ENCODE data around the gene KCNMA1. TPM values are rescaled to one million over a fixed set of nuclear protein-coding genes. Genes with fewer than 3 reads are reported as not detected.
A peak's percentile ranks its signal among the peaks of the same experiment; 100 is the strongest.

The KCNMA1 gene
- total and polyA plus RNA-seq, 3 donors from 2014 or later = 13.6 to 36.1 (median 24.7) TPM

DNA sequence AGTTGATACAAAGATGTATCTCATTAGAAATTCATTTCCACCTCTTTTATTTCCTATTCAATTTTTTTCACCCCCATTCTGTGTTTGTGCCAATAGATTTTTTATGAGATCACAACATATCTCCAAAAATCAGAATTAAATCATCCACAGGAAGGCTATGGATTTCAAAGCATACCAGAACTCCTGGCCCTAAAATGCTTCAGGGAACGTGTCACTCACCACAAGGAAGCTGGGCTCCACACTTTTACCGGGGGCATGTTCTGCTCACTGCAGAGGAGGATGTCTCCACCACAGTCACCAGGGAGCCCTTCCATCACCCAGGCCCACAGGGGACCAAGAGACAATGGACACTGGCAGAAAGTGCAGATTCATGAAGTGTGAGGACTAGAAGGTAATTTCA lies 456.8 kb downstream of the KCNMA1 start:
- intact Hi-C loops (cut with DNase I; ENCODE audit: low total_unique reads) = no loop called here
- DNase-seq = no peak
- H3K27ac ChIP-seq = no peak overlapping the region

DNA sequence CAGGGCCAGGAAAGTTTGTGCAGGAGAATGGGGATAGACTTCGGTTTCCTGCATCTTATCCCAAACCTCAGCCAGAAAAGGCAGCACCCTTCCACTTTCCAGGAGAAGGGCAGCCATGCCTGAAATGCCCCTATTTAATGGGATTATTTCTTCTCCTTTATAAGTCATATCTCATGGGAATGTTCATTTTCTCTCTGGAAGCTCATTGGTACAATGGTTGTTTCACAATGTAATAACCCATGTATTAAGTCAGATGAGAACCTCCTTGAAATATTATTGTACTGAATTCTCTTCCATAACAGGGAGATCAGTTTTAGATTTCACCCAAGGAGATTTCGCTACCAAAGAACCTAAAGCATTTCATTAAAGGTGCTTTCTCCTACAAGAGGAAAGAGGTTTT lies 457.5 kb downstream of the KCNMA1 start:
- Histone ChIP-seq H3K4me1 (no peaks in the 10 kb centered on the region), H3K36me3 (ENCODE audit: low read depth, missing control alignments) (no peaks in the 10 kb centered on the region), H3K27ac (no peak overlapping the region), H3K9me3 (no peaks in the 10 kb centered on the region), H3K27me3 (no peaks in the 10 kb centered on the region), H3K4me3 (no peak overlapping the region)
- DNase-seq = no peak
- 95 to 96% methylated on average over 2 of the region's 2 CpGs for WGBS, 2 donors
- TF ChIP-seq POLR2A (IDR thresholded peaks at IDR 0.05) = no peak
- TF ChIP-seq, protein P1, sequence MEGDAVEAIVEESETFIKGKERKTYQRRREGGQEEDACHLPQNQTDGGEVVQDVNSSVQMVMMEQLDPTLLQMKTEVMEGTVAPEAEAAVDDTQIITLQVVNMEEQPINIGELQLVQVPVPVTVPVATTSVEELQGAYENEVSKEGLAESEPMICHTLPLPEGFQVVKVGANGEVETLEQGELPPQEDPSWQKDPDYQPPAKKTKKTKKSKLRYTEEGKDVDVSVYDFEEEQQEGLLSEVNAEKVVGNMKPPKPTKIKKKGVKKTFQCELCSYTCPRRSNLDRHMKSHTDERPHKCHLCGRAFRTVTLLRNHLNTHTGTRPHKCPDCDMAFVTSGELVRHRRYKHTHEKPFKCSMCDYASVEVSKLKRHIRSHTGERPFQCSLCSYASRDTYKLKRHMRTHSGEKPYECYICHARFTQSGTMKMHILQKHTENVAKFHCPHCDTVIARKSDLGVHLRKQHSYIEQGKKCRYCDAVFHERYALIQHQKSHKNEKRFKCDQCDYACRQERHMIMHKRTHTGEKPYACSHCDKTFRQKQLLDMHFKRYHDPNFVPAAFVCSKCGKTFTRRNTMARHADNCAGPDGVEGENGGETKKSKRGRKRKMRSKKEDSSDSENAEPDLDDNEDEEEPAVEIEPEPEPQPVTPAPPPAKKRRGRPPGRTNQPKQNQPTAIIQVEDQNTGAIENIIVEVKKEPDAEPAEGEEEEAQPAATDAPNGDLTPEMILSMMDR (IDR thresholded peaks at IDR 0.05) = no peak
- intact Hi-C loops (cut with DNase I; ENCODE audit: low total_unique reads) = no loop called here

More for the DNA sequence above, 456.8 kb downstream of the KCNMA1 start:
- Histone ChIP-seq H3K4me1 (no peaks in the 10 kb centered on the region), H3K27me3 (no peaks in the 10 kb centered on the region), H3K36me3 (ENCODE audit: low read depth, missing control alignments) (no peaks in the 10 kb centered on the region), H3K9me3 (no peaks in the 10 kb centered on the region), H3K4me3 (no peak overlapping the region)
- TF ChIP-seq, protein P1 (IDR thresholded peaks at IDR 0.05) = no peak
- WGBS, 2 donors = 82 to 89% methylated on average over 2 of the region's 2 CpGs

DNA sequence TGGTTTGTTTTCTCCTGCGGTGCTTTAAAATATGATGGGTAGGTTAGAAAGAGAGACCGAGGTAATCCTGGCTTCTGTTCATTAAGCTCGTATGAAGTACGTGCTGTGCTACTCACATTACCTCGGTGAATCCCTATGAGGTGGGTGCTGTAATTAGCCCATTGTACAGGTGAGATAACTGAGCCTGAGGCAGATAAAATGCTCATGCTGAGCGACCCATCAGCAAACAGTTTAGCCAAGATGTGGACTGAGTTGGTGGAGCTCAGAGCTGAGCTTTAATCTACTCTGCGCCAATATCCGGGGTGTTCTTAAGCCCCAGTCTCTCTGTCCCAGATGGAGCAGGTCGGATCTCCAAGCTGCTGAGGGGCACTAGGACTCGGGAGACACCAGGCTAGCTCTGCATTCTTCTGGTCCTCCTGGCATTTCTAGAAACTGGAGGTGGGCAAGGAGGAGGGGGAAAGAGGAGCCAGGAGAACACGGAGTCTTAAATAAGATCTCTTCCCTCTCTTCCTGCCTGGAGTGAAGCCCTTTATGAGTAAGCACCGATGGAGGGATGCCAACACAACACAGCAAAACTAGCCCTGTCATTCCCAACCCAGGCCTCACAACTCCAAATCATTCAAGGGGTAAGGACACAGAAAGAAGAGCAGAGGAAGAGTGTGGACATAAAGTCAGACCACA lies 458.5 kb downstream of the KCNMA1 start:
- Histone ChIP-seq H3K4me3 (no peak overlapping the region), H3K36me3 (ENCODE audit: low read depth, missing control alignments) (no peaks in the 10 kb centered on the region), H3K27ac (no peak overlapping the region), H3K27me3 (no peaks in the 10 kb centered on the region), H3K9me3 (no peaks in the 10 kb centered on the region), H3K4me1 (no peaks in the 10 kb centered on the region)
- intact Hi-C loops (cut with DNase I; ENCODE audit: low total_unique reads) = loop anchor here (5.0 kb wide), 1 partner anchor 458 kb away; the partner anchor contains the start of gene KCNMA1
- peak; percentile 26 for DNase-seq
- 72 to 74% methylated on average over 12 of the region's 12 CpGs for WGBS, 2 donors
- TF ChIP-seq, protein P1 (IDR thresholded peaks at IDR 0.05) = no peak
- TF ChIP-seq POLR2A (IDR thresholded peaks at IDR 0.05) = no peak

DNA sequence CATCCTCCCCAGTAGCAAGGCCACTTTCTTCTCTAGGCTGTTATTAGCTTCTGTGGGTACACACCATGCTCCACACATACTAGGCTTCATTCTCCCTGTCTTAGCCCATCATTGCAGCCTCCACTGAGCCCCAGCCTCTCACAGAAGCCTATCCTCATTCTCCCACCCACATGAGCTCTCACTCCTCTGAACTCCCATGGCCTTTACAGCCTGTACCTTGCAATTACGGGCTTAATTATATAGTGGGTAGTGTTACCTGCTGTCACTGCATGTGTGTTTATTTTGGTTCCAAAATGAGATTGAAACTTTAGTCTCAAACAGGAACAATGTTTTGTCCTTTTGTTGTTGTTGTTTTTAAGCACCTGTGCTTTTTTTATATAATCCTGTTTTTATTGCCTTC lies 460.0 kb downstream of the KCNMA1 start:
- Histone ChIP-seq H3K4me3 (no peak overlapping the region), H3K4me1 (no peaks in the 10 kb centered on the region), H3K27me3 (no peaks in the 10 kb centered on the region), H3K36me3 (ENCODE audit: low read depth, missing control alignments) (no peaks in the 10 kb centered on the region), H3K27ac (no peak overlapping the region), H3K9me3 (no peaks in the 10 kb centered on the region)
- WGBS, 2 donors = 69 to 87% methylated on average over 1 of the region's 1 CpG
- intact Hi-C loops (cut with DNase I; ENCODE audit: low total_unique reads) = loop anchor here (5.0 kb wide), 1 partner anchor 460 kb away; the partner anchor contains the start of gene KCNMA1
- TF ChIP-seq, protein P1 (IDR thresholded peaks at IDR 0.05) = no peak
- TF ChIP-seq POLR2A (IDR thresholded peaks at IDR 0.05) = no peak
- no peak for DNase-seq

DNA sequence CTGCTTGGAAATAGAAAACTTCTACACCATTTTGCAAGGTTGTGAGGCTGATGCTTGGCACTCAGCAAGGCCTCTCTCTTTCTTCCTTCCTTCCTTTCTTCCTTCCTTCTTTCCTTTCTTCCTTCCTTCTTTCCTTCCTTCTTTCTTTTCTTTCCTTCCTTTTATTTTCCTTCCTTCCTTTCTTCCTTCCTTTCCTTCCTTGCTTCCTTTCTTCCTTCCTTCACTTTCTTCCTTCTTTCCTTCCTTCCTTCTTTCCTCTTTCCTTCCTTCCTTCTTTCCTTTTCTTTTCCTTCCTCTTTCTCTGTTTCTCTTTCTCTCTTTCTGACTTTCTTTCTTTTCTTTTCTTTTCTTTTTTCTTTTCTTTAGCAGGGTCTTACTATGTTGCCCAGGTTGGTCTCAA lies 460.4 kb downstream of the KCNMA1 start:
- TF ChIP-seq POLR2A (IDR thresholded peaks at IDR 0.05) = no peak
- TF ChIP-seq, protein P1 (IDR thresholded peaks at IDR 0.05) = no peak
- Histone ChIP-seq H3K27ac (no peak overlapping the region), H3K27me3 (no peaks in the 10 kb centered on the region)

More for the DNA sequence above, 460.4 kb downstream of the KCNMA1 start:
- intact Hi-C loops (cut with DNase I; ENCODE audit: low total_unique reads) = loop anchor here (5.0 kb wide), 1 partner anchor 460 kb away; the partner anchor contains the start of gene KCNMA1
- Histone ChIP-seq H3K9me3 (no peaks in the 10 kb centered on the region), H3K4me3 (no peak overlapping the region), H3K36me3 (ENCODE audit: low read depth, missing control alignments) (no peaks in the 10 kb centered on the region), H3K4me1 (no peaks in the 10 kb centered on the region)
- DNase-seq = no peak
